Measurements from ENCODE around the gene GKN1.
"Not testable (repeated sequence)": the region's sequence is repeated elsewhere in the genome, so short reads cannot be mapped to it uniquely, and the experiment has no call there.

Gene GKN1, protein sequence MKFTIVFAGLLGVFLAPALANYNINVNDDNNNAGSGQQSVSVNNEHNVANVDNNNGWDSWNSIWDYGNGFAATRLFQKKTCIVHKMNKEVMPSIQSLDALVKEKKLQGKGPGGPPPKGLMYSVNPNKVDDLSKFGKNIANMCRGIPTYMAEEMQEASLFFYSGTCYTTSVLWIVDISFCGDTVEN
- 0 reads per million in 4 experiments for total RNA-seq

DNA sequence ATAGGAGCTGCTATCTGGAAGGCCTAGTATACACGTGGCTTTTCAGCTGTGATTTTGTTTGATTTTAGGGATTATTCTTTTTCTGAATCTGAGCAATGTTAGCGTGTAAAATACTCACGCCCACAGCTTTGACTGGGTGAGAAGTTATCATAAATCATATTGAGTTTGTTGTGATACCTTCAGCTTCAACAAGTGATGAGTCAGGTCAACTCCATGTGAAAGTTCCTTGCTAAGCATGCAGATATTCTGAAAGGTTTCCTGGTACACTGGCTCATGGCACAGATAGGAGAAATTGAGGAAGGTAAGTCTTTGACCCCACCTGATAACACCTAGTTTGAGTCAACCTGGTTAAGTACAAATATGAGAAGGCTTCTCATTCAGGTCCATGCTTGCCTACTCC is at the start of gene GKN1:
Gene GKN1, plus strand, starts transcription at position 386 of the 400 bp plus-strand sequence. CDS start 42 bp downstream, outside the sequence.
- no peak for DNase-seq

DNA sequence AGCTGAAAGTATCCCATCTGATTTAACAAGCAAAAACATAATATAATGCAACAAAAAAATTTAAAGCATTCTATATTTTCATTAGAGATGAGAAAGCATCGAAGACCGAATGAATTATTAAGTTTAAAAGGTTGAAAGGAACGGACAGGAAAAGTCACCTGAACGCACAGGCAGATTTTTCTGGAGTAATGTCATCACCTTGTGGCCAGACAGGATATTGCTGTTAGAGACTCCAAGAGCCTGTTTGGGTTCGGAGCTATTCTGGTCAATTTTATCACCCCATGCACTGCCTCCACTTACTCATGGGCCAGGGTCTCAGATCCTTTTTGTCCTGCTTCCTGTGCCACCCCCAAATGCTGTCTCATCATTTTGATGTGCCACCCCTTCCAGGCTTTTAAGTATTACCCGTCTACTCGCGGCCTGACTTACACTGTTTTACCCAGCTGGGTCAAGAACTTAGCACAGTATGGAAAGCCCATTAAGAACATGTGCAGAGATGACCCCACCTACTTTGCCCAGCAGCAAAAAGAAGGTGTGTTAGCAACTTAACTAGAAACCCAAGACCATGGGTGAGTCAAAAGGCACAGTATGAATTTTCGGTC is 49.0 kb upstream of the GKN1 start:
- DNase-seq: peak; percentile 27

DNA sequence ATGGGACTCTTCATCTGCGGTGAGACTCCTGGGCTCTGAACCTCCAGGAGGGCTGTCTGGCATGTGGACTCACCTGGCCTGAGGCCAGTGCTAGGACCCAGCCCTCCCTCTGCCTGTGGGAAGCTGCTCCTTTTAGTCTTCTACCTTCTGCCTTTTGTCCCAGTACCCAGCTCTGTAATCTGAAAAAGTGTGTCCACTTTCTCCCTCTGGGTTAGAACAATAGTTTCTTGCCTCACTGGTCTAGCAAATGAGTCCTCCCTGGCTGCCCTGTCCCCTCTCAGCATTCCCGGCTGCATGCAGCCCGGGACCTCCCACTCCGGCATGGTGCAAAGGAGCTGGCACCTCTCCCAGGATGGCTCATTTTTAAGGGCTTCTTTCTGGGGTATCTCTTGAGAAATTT is 47.6 kb upstream of the GKN1 start:
- no peak for DNase-seq

DNA sequence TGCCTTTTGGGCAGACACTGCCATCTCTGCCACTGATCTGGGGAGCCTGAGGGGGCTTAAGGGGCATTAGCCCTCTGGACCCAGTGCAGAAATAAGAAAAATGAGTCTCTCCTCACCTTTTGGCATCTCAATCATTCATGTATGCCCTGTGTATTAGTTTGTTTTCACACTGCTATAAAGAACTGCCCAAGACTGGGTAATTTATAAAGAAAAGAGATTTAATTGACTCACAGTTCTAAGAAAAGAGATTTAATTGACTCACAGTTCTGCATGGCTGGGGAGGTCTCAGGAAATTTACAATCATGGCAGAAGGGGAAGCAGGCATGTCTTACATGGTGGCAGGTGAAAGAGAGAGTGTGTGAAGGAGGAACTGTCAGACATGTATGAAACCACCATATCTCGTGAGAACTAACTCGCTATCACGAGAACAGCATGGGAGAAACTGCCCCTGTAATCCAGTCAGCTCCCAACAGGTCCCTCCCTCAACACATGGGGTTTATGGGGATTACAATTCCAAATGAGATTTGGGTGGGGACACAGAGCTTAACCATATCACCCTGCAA is 43.2 kb upstream of the GKN1 start:
- DNase-seq: no peak

DNA sequence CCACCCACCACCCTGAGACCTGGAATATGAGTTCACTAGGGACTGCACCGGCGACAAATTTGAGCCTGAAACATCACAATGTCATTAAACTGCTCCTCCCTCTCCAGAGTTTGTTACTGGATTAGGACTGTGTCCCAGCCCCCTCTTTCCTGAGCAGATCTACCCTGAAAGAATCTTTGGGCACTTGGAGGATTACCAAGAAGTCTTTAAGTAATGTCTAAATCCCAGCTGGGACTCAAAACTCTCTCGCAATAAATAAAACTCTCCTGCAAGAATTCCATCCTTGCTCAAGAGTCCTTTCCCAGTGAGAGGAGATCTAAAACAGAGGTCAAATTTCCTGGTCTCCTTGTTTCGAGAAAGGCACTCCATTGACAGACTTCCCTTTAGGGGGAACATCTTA is 42.6 kb upstream of the GKN1 start:
- no peak for DNase-seq

DNA sequence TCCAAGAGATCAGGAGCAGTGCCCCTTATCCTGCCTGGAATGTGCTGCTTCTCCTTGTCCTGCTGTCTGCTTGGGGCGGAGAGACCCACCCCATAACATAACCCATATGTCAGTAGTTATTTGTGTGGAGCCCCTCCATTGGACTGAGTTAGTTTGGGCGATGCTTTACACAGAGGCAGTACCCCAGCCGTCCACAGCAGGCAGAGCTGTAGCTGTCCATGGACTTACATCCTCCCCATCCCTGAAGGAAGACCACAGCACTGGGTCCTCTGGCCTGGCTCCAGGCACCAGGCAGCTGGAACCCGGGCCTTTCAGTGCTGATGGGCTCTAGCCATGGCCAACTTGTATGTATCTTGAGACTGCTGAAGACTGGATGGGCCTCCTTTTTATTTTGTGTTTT is 42.0 kb upstream of the GKN1 start:
- DNase-seq: no peak

DNA sequence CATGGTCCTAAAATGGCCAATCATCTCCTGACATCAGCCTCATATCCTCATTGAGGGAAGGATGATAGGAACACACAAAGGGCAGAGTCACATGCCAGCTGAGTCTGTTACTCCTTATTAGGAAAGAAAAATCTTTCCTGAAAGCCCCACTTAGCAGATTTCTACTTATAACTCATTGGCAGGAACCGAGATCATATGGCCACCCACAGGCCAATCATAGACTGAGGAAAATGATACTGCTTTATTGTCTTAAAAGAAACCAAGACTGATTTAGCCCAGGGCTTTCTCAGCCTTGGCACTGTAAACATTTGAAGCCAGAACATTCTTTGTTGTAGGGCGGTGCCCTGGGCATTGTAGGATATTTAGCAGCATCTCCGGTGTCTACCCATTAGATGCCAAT is 40.4 kb upstream of the GKN1 start:
- no peak for DNase-seq

DNA sequence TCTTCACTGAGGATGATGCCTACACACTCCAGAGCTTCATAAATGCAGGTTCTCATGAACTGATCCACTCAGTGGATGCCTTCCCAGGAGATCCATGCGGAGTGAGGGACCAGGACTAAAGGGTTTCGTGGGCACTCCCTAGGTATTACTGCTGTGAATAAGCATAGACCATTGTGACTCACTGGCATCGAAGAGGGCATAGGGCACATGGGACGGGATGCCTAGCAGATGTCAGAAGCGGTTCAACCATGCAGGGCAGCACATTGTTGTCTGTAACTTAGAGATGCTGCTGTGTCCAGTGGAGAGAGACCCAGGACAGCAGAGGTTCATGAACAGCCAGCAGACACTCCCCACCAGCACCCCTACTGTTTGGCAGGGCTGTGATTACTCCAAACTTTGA is 39.0 kb upstream of the GKN1 start:
- no peak for DNase-seq

DNA sequence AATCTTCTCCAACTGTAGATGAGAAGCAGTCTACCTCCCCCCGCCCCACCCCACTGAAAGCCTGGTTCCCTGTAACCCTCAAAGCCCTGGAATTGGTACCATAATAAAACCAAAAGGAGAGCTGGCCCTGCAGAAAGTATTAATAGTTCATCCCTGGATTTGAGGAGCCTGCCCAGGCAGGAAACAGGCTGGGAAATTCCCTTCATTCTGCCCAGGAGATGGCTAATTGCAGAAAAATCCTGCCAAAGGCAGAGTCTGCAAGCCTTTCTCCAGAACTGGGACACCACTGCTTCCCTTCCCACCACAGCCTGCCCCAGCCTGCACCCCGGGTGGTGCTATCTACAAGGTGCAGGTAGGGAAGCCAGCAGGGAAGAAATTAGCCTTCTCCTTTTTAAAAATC is 38.0 kb upstream of the GKN1 start:
- no peak for DNase-seq

DNA sequence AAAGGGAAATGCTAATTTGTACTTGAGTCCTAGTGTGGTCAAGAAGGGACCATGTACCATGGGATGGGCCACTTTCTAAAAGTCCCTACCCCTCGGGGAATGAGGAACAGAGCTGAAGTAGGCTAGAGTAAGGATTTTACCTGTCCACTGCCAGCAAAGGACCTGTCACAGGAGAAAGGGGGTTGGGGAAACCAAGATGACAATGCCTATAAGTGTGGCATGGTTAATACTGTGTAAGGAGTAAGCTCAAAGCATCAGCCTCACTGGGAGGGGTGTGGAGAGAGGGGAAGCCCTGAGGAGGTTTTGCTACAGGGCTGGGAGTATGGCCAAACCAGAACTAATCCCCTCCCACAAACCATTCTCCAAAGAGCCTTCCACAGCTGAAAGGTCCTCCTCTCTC is 37.5 kb upstream of the GKN1 start:
- no peak for DNase-seq

DNA sequence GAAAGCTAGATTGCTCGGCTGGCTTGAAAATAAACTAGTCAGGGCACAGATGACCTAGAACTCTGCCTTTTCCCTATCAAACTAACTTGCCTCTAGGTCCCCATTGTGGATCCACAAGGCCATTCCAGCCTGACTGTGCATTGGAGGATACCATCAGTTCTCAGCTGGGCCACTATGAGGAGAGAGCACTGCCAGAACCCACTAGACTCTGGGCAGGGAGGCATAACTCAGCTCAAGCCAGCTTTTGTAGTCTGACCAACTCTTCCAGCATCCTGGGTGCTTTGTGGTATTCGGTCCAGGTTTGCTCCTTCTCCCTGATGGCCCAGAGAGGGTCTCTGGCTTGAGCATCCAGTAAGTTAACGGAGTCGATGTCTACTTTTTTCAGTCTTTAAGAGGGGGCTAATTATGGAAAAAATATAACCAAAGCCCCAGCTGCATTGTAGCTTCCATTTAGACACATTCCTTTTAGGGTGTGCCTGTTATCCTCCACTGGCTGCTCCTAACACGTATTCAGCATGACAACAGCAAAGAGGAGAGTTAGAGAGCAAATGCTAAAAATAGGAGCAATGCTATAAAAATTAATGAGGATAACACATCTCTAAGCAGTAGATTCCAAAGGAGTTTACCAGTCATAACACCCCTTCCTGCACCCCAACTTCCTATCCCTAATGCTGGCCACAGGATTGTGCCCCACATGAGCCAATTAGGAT is 36.9 kb upstream of the GKN1 start:
- no peak for DNase-seq

DNA sequence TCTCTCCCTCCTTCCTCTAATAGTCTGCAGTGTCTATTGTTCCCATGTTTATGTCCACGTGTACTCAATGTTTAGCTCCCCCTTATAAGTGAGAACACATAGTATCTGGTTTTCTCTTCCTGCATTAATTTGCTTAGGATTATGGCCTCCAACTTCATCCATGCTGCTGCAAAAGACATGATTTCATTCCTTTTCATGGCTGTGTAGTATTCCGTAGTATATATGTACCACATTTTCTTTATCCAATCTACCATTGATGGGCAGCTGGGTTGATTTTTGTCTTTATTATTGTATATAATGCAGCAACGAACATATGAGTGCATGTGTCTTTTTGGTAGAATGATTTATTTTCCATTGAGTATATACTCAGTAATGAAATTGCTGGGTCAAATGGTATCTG is 35.5 kb upstream of the GKN1 start:
- DNase-seq: no peak

DNA sequence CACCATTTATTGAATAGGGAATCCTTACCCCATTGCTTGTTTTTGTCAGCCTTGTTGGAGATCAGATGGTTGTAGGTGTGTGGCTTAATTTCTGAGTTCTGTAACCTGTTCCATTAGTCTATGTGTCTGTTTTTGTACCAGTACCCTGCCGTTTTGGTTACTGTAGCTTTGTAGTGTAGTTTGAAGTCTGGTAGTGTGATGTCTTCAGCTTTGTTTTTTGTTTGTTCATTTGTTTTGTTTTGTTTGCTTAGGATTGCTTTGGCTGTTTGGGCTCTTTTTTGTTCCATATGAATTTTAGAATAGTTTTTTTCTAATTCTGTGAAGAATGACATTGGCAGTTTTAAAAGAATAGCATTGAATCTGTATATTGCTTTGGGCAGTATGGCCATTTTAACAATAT is 34.5 kb upstream of the GKN1 start:
- DNase-seq: no peak

DNA sequence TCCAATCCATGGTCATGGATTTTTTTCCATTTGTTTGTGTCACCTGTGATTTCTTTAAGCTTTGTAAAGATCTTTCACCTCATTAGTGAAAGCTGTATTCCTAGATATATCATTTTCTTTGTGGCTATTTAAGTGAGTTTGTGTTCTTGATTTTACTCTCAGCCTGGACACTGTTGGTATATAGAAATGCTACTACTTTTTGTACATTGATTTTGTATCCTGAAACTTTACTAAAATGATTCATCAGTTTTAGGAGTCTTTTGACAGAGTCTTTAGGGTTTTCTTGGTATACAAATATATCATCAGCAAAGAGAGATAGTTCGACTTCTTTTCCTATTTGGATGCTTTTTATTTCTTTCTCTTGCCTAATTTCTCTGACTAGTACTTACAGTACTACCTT is 34.1 kb upstream of the GKN1 start:
- DNase-seq: no peak

DNA sequence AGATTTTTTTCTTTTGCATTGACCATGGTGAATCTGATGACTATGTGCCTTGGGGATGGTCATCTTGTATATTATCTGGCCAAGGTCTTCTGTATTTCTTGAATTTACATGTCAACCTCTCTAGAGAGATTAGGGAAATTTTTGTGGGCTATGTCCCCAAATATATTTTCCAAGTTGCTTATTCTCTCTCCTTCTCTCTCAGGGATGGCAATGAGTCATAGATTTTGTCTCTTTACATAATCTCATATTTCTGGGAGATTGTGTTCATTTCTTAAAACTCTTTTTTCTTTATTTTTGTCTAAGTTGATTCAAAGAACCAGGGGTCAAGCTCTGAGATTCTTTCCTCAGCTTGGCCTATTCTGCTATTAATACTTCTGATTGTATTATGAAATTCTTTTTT is 31.6 kb upstream of the GKN1 start:
- no peak for DNase-seq

DNA sequence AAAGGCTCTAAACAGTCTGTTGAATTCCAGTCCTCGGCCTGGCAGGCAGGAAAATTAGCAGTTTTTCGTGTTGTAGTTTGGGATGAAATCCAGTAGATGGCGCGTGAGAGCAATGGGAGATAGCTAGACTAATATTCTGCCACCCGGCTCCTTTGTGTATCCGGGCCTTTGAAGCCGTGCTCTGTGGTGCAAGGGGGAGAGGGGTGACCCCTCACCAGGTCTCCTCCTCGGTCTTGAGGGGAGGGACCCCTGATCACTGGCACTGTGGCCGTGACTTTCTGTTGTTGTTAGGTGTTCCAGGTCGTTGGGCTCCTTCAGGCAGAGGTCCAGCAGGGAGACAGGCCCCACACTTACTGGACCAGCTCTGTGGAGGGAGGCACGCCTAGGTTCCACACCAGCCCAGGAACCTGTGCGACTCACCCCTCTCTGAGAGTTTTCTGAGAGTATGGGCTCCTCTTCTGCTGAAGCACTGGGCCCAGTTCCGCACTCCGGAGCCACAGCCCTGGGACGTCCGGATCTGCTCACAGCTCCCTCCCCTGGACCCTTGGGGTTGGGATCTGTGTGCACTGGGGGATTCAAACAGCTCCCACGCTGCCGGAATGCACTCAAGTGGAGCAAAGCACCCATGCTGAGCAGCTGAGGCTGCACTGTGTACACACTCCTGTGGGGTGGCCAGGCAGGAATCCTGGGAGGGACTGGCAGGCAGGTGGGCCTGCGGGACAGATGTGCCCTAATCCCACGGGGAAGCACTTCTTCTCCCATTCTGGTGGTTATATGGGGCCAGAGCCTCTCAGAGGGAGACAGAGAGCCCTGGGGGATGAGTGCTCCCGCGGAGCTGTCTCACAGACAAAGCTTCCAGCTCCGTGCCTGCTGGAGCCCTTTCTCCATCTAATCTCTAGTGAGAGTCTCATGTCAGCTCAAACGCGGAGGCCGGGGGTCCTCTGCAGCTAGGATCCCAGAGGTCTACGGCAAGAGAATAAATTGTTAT is 30.6 kb upstream of the GKN1 start:
- peak; percentile 2 for DNase-seq

DNA sequence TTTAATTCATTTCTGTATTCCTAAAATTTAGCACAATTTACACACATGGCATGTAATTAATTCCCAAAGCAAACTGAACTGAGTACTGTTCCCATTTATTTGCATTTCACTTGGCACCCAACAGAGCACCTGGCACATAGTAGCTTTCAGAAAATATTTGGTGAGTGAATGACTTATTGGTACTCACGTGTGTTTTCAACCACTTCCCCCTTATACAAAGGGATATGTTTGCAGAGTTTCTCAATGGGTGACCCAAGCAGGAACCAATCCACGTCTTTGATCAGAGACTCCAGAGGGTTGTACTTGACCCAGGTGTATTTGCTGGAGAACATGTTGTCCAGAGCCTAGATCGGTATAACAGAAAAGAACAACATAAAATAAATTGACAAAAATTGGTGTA is 28.3 kb upstream of the GKN1 start:
- no peak for DNase-seq

DNA sequence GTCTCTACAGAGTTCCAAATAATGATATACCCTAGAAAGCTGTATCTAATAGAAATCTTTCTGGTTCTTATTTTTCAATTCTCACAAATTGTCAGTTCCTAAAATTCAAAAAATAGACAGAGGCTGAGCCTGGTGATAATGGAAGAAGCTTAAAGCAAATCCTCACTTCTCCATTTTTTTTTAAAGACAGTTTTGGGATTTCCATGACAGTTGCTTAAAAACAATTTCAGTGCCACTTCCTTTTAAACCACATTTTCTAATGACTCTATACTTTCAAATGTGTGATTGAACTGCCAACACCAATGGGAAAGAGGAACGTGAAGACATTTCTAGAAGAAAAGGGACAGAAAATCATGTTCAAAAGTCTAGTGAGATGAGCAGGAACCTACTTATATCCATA is 25.7 kb upstream of the GKN1 start:
- no peak for DNase-seq

DNA sequence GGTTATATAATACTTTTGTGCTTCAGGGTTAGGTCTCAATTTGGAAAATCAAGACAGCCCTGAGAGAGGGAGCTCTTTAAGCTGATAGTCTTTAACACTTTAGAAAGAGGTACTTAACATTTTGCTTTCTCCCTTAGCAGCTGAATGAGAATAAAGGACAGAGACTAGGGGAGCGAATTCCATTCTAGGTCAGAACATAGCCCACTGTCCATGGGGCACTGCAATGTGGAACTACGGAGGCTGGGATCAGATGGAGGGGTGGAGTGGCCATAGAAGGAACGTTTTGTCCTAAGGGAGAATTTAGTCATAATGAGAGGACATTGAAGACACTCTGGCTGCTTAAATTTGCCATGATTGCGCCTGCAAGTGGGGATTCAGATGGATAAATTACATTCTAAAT is 22.5 kb upstream of the GKN1 start:
- DNase-seq: no peak

DNA sequence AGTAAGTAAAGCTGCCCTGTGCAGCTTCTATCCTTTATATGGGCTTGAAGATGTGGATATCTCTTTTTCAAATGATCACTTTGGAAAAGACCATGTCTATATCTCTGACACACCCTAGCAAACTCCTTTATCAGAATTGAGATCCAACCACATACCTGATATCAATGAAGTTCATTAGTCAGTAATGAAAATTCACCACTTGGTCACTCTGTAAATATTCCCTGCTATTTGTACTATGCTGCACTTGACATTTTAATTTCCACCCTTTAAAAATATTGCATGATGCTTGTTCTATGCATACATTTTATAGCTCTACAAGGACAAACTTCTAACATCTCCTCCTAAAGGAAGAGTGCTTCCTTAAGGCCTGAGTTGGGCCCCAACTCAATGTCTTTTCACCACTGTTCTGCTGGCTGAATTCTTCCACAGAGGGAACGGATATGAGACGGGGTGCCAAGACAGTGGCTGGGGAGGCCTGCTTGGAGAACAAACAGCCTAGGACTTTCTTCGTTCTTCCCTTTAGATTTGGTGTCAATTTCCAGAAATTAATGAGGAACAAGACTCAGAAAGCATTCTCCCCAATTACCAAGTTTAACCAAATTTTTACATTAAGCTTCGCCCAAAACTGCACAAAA is 21.4 kb upstream of the GKN1 start, which contains the start of gene GKN2:
Gene GKN2, minus strand, starts transcription at position 7 of the 635 bp plus-strand sequence. CDS start 32 bp downstream, outside the sequence.
- no peak for DNase-seq

DNA sequence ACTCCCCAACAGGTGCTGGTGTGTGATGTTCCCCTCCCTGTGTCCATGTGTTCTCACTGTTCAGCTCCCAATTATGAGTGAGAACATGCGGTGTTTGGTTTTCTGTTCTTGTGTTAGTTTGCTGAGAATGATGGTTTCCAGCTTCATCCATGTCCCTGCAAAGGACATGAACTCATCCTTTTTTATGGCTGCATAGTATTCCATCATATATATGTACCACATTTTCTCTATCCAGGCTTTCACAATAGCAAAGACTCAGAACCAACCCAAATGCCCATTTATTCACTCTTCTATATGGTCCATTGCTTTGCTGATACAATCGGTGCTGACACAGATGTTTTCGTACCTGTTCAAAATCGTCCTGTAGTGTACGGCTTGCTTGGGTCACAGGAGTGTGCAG is 19.0 kb upstream of the GKN1 start:
- not testable (repeated sequence) for DNase-seq

DNA sequence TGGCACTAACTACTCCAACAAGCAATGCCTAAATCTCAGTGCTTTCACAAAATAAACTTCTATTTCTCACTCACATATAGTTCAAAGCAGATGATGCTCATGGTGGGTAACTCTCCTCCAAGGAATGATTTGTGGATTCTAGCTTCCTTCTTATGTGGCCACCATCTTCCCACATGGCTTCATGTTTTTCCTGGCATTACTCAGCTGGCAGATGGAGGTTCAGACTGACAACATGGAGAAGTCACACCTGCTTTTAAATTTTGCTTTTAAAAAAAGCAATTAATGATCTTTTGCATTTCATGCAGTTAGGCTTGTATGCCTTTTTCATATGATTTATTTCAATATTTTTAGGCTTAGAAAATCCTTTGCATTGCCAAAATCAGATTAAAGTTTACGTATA is 15.4 kb upstream of the GKN1 start:
- no peak for DNase-seq
